HEK293T (cell line): ENCODE data around the gene HOXA5.

Source experiments
- HDGF ChIP-seq: fragments of 450-650 bp; IDR thresholded peaks from 2 replicates; pipeline ENCODE4 v1.6.1; 2017; ENCODE audit warnings: antibody characterized with exemption, borderline replicate concordance
- SUZ12 ChIP-seq: fragments of 450-650 bp; IDR thresholded peaks from 2 replicates; pipeline ENCODE4 v1.6.1; 2016; ENCODE audit warnings: mild to moderate bottlenecking

DNA sequence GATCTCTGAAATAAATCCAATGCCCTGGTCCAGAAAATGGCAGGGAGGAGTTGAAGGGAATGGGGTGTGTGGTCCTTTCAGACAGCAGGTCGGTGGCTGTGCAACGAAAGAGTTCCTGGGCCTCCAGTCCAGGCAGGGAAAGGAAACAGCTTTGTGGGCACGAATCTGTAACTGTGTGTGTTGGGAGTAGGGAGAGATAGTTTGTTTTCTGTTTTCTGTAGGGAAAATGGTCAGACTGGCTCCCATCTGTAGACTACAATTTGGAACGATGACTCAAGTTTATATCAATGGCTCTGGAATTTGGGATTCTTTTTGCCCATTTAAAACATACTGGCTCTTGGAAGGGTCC is 24.4 kb upstream of the HOXA5 start:
- TF ChIP-seq HDGF (no peak), SUZ12 (no peak)
